Measurements from ENCODE around the gene HTR4.

HTR4 gene

DNA sequence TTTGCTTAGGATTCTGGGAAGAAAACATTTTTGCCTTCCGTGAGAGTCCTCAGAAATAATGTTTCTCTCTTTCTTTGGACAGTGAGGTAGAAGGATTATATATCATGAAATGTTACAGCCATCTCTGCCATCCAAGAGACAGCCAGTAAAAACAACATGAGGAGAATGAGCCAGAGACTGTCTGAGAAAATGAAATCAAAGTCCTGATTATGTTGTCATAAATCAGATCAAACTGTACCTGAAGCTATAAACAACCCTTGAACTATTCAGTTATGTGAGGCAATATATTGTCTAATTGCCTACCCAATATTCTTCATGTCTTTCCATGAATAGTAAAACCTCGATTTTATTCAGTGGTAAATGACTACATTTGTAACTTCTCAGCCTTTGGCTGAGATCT lies 9.2 kb upstream of the HTR4 start:
- DNase-seq = no peak

- no peak for DNase-seq
Observed at GRCh38 chr5:148660346-148660660, 6.0 kb upstream of the HTR4 start.

DNA sequence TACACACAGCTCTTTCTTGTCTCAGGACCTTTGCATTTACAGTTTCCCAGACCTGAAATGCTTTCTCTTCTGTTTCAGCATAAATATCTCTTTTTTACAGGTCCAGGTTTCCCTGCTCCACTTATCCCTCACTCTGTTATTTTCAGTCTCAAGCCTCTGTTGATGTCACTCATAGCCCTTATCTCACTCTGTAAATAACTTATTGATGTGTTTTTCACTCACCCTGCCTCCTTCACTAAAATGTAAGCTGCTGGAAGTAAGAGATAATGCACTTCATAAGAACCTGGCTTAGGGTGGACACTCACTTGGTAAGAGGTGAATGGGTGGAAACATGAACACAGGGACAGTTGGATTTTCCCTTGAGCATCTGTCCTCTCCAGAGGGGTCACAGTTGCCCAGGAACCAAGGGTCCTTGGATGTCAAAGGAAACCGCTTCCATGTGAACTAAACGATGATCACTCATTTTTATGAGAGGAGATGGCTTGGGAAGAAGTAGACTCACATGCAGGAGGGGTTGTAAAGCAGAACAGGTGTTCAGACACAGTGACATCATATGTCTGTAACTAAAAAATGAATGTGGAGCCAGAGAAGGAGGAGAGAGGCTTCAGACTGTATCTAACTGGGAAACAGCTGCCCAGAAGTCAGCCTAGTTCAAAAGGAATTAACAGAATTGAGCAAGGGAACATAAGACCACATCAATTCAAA lies 5.5 kb upstream of the HTR4 start:
- DNase-seq = no peak

- DNase-seq = no peak
Observed at GRCh38 chr5:148653291-148653835, 964 bp downstream of the HTR4 start.

GRCh38 chr5:148651528-148651927 lies 2.8 kb downstream of the HTR4 start:
- no peak for DNase-seq

GRCh38 chr5:148645527-148645926 lies 8.8 kb downstream of the HTR4 start:
- DNase-seq = no peak

DNA sequence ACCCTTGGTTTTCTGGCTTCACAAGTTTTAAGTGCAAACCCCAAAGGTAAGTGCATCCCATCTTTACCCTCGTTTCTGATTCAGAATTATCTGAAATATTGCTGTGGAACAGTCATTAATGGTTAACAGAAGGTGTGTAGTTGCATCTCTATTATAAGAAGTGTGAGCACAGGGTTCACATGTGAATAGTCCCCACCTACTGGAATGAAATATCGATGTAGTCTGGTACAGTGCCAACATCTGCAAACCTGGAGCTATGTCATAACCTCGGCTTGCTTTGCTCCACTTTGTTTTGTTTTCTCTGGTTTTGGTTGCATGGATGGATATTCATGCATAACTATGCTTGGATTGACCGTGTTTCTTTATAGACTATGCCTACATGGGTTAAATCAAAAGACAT lies 12.6 kb downstream of the HTR4 start:
- no peak for DNase-seq

GRCh38 chr5:148640471-148640870 lies 13.9 kb downstream of the HTR4 start:
- no peak for DNase-seq

GRCh38 chr5:148639081-148639480 lies 15.2 kb downstream of the HTR4 start:
- DNase-seq = no peak

DNA sequence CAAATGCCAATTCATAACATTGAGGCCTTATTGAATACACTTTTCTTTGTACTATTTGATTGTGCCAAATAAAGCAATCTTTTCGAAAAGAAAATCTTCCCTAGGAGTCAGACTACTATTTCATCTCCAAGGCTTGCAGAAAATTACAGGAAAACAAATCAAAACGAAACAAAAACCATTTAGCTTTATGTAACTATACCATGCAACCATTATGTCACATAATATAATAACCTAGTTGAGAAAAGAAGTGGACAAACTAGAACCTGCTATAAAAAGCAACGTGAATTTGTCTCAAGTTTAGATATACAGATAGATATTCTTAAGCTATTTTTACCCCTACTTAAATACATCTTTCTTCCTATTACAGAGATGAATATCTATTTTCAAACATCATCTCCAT lies 18.0 kb downstream of the HTR4 start:
- DNase-seq = no peak

DNA sequence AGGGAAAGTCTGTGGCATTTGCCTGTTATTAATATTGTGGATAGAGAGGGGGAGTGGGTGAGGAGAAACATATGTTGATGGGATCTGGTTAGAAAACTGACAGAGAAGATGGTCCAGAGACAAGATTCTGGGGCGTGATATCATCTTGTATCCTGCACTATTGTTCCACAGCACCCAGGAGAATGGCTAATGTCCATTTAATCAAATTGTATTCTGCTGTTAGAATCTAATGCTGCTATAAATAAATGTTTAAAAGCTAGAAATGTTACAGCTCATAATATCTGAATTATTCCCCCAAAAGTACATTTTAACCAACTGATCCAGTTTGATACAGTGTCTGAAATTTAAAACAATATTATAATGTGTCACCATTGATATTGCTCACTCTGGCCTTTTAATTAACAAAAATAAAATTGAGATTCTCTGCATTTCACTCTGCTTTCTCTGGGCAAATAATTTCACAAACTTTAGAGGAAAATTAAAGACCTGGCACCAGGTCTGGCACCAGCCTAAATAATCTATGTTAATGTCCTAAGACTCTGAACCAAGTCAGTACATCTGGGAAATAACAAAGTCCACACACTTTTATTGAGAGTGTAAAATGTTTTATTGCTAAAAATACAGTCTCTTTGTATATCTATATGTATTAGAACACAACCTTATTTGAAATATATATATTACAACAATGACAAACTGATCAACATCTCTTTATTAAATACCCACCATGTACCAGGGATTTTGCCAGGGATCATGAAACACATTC lies 18.8 kb downstream of the HTR4 start:
- DNase-seq = no peak

DNA sequence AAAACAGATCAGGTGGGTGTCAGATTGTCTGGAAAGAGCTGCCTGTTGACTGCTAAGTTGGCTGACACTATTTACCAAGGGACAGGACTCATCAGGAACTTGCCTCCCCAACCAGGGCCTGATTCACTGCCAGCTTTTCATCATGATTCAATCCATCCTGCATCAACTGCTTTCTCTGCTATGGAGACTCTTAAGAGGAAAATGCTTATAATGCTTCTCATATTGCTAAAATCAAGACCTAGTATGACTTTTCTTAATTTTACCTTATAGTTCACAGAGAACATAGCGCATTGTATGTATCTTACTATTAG lies 21.3 kb downstream of the HTR4 start:
- DNase-seq = no peak

GRCh38 chr5:148632255-148633066 lies 21.9 kb downstream of the HTR4 start:
- no peak for DNase-seq

- DNase-seq = no peak
Observed at GRCh38 chr5:148626986-148627385, 27.3 kb downstream of the HTR4 start.

- no peak for DNase-seq
Observed at GRCh38 chr5:148626081-148626613, 28.2 kb downstream of the HTR4 start.

DNA sequence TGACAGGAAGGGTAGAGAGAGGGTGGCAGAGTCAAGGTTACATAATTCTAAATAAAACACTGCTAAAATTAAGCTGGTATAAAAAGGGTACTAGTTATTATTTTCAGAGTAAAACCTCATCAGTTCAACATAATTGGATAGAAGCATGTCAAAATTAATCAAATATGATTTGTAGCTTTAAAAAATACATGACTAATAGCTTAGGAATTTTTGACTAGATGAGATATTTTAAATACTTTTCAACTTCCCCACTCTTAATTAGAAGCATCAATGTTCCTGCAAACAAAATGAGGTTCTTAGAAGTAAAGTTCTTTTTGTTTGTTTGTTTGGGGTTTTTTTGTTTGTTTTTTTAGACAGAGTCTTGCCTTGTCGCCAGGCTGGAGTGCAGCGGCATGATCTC lies 29.1 kb downstream of the HTR4 start:
- DNase-seq = no peak

DNA sequence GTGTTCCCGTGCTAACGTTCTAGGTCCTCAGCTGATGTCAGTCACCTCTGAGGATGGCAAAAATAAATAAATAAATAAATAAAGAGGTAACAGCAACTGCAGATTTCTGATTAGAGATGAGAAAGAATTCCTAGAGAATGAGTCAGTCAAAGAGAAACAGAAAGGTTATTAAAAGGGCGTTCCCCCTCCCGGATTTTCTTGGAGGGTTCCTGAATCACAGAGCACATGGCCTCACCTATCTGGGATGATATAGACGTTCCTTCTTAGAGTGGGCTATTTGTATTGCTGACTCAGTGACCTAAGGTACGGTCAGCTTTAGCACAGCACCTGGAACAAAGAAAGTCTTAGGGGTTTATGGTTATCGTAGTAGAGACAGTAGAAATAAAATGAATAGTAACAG lies 30.6 kb downstream of the HTR4 start:
- DNase-seq = no peak

- DNase-seq = no peak
Observed at GRCh38 chr5:148623101-148623500, 31.2 kb downstream of the HTR4 start.

DNA sequence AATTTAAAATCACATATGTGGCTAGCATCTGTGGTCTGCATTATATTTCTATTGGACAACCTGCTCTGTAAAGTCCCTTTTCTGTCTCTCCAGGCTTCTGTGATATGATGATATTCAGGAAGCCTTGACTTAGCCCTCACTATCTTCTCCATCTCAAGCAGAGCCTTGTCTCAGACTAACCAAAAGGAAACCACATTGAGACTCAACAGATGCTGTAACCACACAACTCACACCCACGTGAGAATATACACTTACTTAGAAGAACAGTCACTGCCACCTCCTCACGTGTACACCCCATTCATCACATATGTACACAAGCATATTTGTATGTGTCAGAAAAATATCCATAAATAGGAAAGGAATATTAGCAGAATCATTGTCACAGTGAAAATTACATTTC lies 33.6 kb downstream of the HTR4 start:
- DNase-seq = no peak

- no peak for DNase-seq
Observed at GRCh38 chr5:148620091-148620490, 34.2 kb downstream of the HTR4 start.

DNA sequence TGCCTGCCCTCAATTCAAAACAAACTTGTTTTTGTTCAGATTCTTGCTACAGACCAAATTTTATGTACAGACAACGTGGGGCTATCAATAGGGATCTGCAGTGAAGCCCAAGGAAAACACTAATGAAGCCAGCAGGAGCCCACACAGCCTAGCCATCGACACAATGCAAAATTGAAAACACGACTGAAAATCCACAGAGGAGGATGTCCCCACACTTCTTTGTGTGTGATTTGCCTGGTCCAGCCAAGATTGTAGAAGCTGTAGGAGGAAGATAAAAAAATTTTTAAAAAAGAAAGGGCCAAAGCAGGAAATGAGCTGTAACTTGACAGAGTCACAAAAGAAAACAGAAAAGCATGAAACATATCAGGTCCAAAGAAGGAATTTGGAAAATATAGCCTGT lies 34.8 kb downstream of the HTR4 start:
- no peak for DNase-seq

- no peak for DNase-seq
Observed at GRCh38 chr5:148615644-148616275, 38.6 kb downstream of the HTR4 start.

DNA sequence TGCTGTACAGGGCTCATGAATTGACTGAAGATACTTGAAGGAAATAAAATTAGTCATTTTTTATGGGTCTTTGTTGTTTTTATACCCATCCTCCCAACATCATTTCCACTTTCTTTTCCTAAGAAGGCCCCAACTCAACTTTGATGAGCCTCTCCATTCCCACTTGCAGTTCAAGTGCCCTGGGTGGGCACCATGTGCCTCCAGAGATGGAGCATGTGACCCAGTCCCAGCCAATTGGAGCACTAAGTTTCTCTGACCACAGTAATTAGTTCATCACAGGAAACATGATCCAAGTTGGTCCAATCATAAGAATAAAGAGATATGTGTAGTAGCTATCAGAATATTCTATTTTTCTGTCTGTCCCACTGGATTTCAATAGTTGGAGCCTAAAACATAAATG lies 46.9 kb downstream of the HTR4 start:
- no peak for DNase-seq

Data from left hindlimb (tissue), 1 donor.